Esophagus muscularis mucosa (tissue), 3 donors: ENCODE results near the gene COL4A3.

Source experiments
- POLR2A ChIP-seq: fragments of 450-650 bp; IDR thresholded peaks from one replicate; pipeline ENCODE4 v1.6.1; 2017; ENCODE audit warnings: antibody characterized with exemption, moderate library complexity, mild to moderate bottlenecking, low read depth
- TF ChIP-seq, protein P1 (sequence below), 3 experiments: fragments of 200-600 bp in 2 of 3; fragments of 450-650 bp in 1 of 3; sonication (generic) in 2 of 3; IDR thresholded peaks; one replicate each; pipeline ENCODE4 v1.5.1; 2017 to 2019; ENCODE audit warnings: antibody characterized with exemption in 3 of 3, mild to moderate bottlenecking in 2 of 3, moderate library complexity in 1 of 3

GRCh38 chr2:227267410-227268115 lies 103.1 kb downstream of the COL4A3 start:
- TF ChIP-seq POLR2A = no peak
- TF ChIP-seq, protein P1, sequence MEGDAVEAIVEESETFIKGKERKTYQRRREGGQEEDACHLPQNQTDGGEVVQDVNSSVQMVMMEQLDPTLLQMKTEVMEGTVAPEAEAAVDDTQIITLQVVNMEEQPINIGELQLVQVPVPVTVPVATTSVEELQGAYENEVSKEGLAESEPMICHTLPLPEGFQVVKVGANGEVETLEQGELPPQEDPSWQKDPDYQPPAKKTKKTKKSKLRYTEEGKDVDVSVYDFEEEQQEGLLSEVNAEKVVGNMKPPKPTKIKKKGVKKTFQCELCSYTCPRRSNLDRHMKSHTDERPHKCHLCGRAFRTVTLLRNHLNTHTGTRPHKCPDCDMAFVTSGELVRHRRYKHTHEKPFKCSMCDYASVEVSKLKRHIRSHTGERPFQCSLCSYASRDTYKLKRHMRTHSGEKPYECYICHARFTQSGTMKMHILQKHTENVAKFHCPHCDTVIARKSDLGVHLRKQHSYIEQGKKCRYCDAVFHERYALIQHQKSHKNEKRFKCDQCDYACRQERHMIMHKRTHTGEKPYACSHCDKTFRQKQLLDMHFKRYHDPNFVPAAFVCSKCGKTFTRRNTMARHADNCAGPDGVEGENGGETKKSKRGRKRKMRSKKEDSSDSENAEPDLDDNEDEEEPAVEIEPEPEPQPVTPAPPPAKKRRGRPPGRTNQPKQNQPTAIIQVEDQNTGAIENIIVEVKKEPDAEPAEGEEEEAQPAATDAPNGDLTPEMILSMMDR (IDR thresholded peaks at IDR 0.05) = no peak
